Testis (tissue), 3 donors: ENCODE results near the gene BTF3L4. TPM values are rescaled to one million over a fixed set of nuclear protein-coding genes. Genes with fewer than 3 reads are reported as not detected.

Experiments used
- DNase-seq: peaks from one replicate; pipeline ENCODE4 v3.0.0-alpha.2; 2019
- H3K27ac ChIP-seq, 2 donors: fragments of 200-600 bp; sonication (generic); one replicate each; pipeline ENCODE4 v1.5.1; 2019
- H3K27me3 ChIP-seq: fragments of 200-600 bp; sonication (generic); one replicate; pipeline ENCODE4 v1.5.1; 2019
- H3K36me3 ChIP-seq: fragments of 200-600 bp; sonication (generic); one replicate; pipeline ENCODE4 v1.5.1; 2017; ENCODE audit warnings: low read depth; ENCODE audit errors: missing control alignments
- H3K4me1 ChIP-seq: fragments of 200-600 bp; sonication (generic); one replicate; pipeline ENCODE4 v1.5.1; 2019
- H3K4me3 ChIP-seq, 2 donors: fragments of 200-600 bp; sonication (generic); one replicate each; pipeline ENCODE4 v1.5.1; 2017 to 2019
- H3K9me3 ChIP-seq: fragments of 200-600 bp; sonication (generic); one replicate; pipeline ENCODE4 v1.5.1; 2017
- CTCF ChIP-seq, 3 experiments: fragments of 450-650 bp in 2 of 3; fragments of 200-600 bp in 1 of 3; sonication (generic) in 1 of 3; IDR thresholded peaks; one replicate each; pipeline ENCODE4 v1.5.1; 2016 to 2019; ENCODE audit warnings: antibody characterized with exemption in 3 of 3, mild to moderate bottlenecking in 2 of 3, moderate library complexity in 1 of 3
- POLR2A ChIP-seq: fragments of 450-650 bp; IDR thresholded peaks from one replicate; pipeline ENCODE4 v1.6.1; 2017; ENCODE audit warnings: antibody characterized with exemption, mild to moderate bottlenecking, moderate library complexity
- WGBS, 2 donors: methylation state at CpG; one replicate each; pipeline ENCODE4 v1.1.5; 2018; 5-methylcytosine and 5-hydroxymethylcytosine counted together
- intact Hi-C: fragments of 100-400 bp; cut with DNase I; formaldehyde crosslinking; loops from one replicate; pipeline ENCODE4 v1.15.1; 2023; ENCODE audit warnings: low total_unique reads
- polyA plus RNA-seq: library from polyadenylated mRNA; stranded (reverse); fragments of 350-450 nt; fragmentation: Illumina TruSeq; extraction: RNeasy Lipid Tissue Mini Kit (QIAGEN cat#74804); gene quantifications from one replicate; pipeline ENCODE4 v1.2.3, GENCODE V29; 2014; ENCODE audit warnings: low read depth, low replicate concordance; ENCODE audit not compliant: insufficient read depth
- total RNA-seq, 2 donors: library from RNA; depleted of rRNA; stranded (reverse); fragments of >200 nt; gene quantifications; one replicate each; pipeline ENCODE4 v1.2.3, GENCODE V29; 2016

The BTF3L4 gene
- total and polyA plus RNA-seq, 3 donors from 2014 or later = 44.5 to 79.7 (median 49.5) TPM

- peak overlapping the region; percentile 96 to 97 for H3K4me3 ChIP-seq
- H3K27ac ChIP-seq = peak overlapping the region in 1 of 2 donors; percentile 91
- WGBS, 2 donors = 0 to 6% methylated on average over 1 of the region's 1 CpG
- peaks cover 33% of the 10 kb centered on the region for H3K4me1 ChIP-seq
- no peaks in the 10 kb centered on the region for H3K27me3 ChIP-seq
- DNase-seq = no peak
- no peaks in the 10 kb centered on the region for H3K9me3 ChIP-seq
- intact Hi-C loops = no loop called here
- TF ChIP-seq CTCF (IDR thresholded peaks at IDR 0.05) (no peak), POLR2A (no peak)
- H3K36me3 ChIP-seq = no peaks in the 10 kb centered on the region
These were observed 1.2 kb downstream of the BTF3L4 start for GRCh38 chr1:52057255-52057654.

- intact Hi-C loops = no loop called here
- Histone ChIP-seq H3K4me3 (no peak overlapping the region), H3K9me3 (no peaks in the 10 kb centered on the region), H3K27ac (peak overlapping the region in 1 of 2 donors; percentile 91), H3K27me3 (no peaks in the 10 kb centered on the region), H3K4me1 (peaks cover 33% of the 10 kb centered on the region), H3K36me3 (no peaks in the 10 kb centered on the region)
- TF ChIP-seq CTCF (IDR thresholded peaks at IDR 0.05) (no peak), POLR2A (no peak)
- no peak for DNase-seq
- 74 to 85% methylated on average over 1 of the region's 1 CpG for WGBS, 2 donors
These were observed 1.9 kb downstream of the BTF3L4 start for GRCh38 chr1:52057876-52058415.

- Histone ChIP-seq H3K9me3 (no peaks in the 10 kb centered on the region), H3K27ac (no peak overlapping the region), H3K27me3 (no peaks in the 10 kb centered on the region), H3K4me1 (peaks cover 27% of the 10 kb centered on the region), H3K4me3 (no peak overlapping the region), H3K36me3 (no peaks in the 10 kb centered on the region)
- no peak for DNase-seq
- intact Hi-C loops = no loop called here
- TF ChIP-seq POLR2A = no peak
- no peak for TF ChIP-seq CTCF (IDR thresholded peaks at IDR 0.05)
These were observed 3.2 kb downstream of the BTF3L4 start for GRCh38 chr1:52059321-52059720.

GRCh38 chr1:52059888-52060287 is 3.8 kb downstream of the BTF3L4 start:
- H3K4me1 ChIP-seq = peaks cover 25% of the 10 kb centered on the region
- no peaks in the 10 kb centered on the region for H3K27me3 ChIP-seq
- no peak for TF ChIP-seq CTCF (IDR thresholded peaks at IDR 0.05)
- TF ChIP-seq POLR2A = no peak
- H3K9me3 ChIP-seq = no peaks in the 10 kb centered on the region
- H3K27ac ChIP-seq = no peak overlapping the region
- no peaks in the 10 kb centered on the region for H3K36me3 ChIP-seq
- intact Hi-C loops = no loop called here
- no peak overlapping the region for H3K4me3 ChIP-seq
- no peak for DNase-seq
- 76 to 94% methylated on average over 1 of the region's 1 CpG for WGBS, 2 donors

- no peak for DNase-seq
- no peak for TF ChIP-seq CTCF (IDR thresholded peaks at IDR 0.05)
- no peak for TF ChIP-seq POLR2A
- Histone ChIP-seq H3K27me3 (no peaks in the 10 kb centered on the region), H3K4me3 (no peak overlapping the region), H3K36me3 (no peaks in the 10 kb centered on the region), H3K9me3 (no peaks in the 10 kb centered on the region), H3K4me1 (peaks cover 25% of the 10 kb centered on the region), H3K27ac (no peak overlapping the region)
- 87 to 91% methylated on average over 4 of the region's 4 CpGs for WGBS, 2 donors
- intact Hi-C loops = no loop called here
These were observed 4.7 kb downstream of the BTF3L4 start for GRCh38 chr1:52060822-52061221.
